HepG2 (cell line): ENCODE results near the gene ACTN3. TPM values are rescaled to one million over a fixed set of nuclear protein-coding genes. Genes with fewer than 3 reads are reported as not detected.

ENCODE experiments used
- NFKB2 ChIP-seq: sonication (generic); formaldehyde crosslinking; IDR thresholded peaks from 2 replicates; pipeline ENCODE4 v1.4.0; 2020; ENCODE audit warnings: missing genetic modification reagents, borderline replicate concordance
- RFX3 ChIP-seq: IDR thresholded peaks from 2 replicates; pipeline ENCODE4 v1.6.1; 2016; ENCODE audit warnings: missing biosample characterization, missing genetic modification reagents
- SIN3A ChIP-seq: IDR thresholded peaks from 2 replicates; pipeline ENCODE4 v1.6.1; 2011; ENCODE audit warnings: low read depth, mild to moderate bottlenecking, control low read depth, low read length, borderline replicate concordance
- ZBTB3 ChIP-seq: sonication (generic); formaldehyde crosslinking; IDR thresholded peaks from 2 replicates; pipeline ENCODE4 v1.4.0; 2020; ENCODE audit warnings: low read depth, mild to moderate bottlenecking, moderate library complexity, missing genetic modification reagents, borderline replicate concordance
- ZBTB34 ChIP-seq: sonication (generic); formaldehyde crosslinking; IDR thresholded peaks from 2 replicates; pipeline ENCODE4 v1.8.0; 2022; ENCODE audit warnings: mild to moderate bottlenecking, missing genetic modification reagents
- ZFP90 ChIP-seq: sonication (generic); formaldehyde crosslinking; IDR thresholded peaks from 2 replicates; pipeline ENCODE4 v1.8.0; 2022; ENCODE audit warnings: missing genetic modification reagents, mild to moderate bottlenecking, inconsistent platforms, borderline replicate concordance
- ZNF276 ChIP-seq: sonication (generic); formaldehyde crosslinking; IDR thresholded peaks from 2 replicates; pipeline ENCODE4 v1.4.0; 2020; ENCODE audit warnings: mild to moderate bottlenecking, low read depth, missing genetic modification reagents
- ZNF280D ChIP-seq: sonication (generic); formaldehyde crosslinking; IDR thresholded peaks from 2 replicates; pipeline ENCODE4 v1.5.1; 2020; ENCODE audit warnings: mild to moderate bottlenecking, missing genetic modification reagents
- ZNF44 ChIP-seq: sonication (generic); formaldehyde crosslinking; IDR thresholded peaks from 2 replicates; pipeline ENCODE4 v1.5.1; 2020; ENCODE audit warnings: mild to moderate bottlenecking, missing genetic modification reagents
- ZNF674 ChIP-seq: sonication (generic); formaldehyde crosslinking; IDR thresholded peaks from 2 replicates; pipeline ENCODE4 v1.5.0; 2020; ENCODE audit warnings: low read depth, mild to moderate bottlenecking, missing genetic modification reagents
- ZNF687 ChIP-seq: sonication (generic); formaldehyde crosslinking; IDR thresholded peaks from 2 replicates; pipeline ENCODE4 v1.5.1; 2020; ENCODE audit warnings: mild to moderate bottlenecking, missing genetic modification reagents, moderate library complexity
- ZNF737 ChIP-seq: sonication (generic); formaldehyde crosslinking; IDR thresholded peaks from 2 replicates; pipeline ENCODE4 v1.5.0; 2020; ENCODE audit warnings: missing genetic modification reagents, mild to moderate bottlenecking, borderline replicate concordance
- polyA plus RNA-seq, 8 experiments: library from polyadenylated mRNA; depleted of rRNA in 3 of 8; stranded (reverse) in 7 of 8; unstranded in 1 of 8; fragments of >200 nt; fragmentation: Illumina TruSeq in 4 of 8; extraction: Trizol in 4 of 8; gene quantifications; 2 replicates each; pipeline versions ENCODE4 v1.2.1 to v1.2.3, GENCODE V29; 2011 to 2016; ENCODE audit warnings: low read depth in 4 of 8, missing spikeins in 1 of 8, mixed read lengths in 1 of 8; ENCODE audit not compliant: insufficient read depth in 1 of 8
- total RNA-seq, 5 experiments: library from RNA; depleted of rRNA; stranded (reverse); fragments of >200 nt; fragmentation: Illumina TruSeq; extraction: Trizol; gene quantifications; 2 replicates each; pipeline ENCODE4 v1.2.3, GENCODE V29; 2016; ENCODE audit warnings: low read depth in 1 of 5
- TF ChIP-seq, protein P1 (sequence below): IDR thresholded peaks from 2 replicates; pipeline ENCODE4 v1.4.0; 2020; ENCODE audit warnings: mild to moderate bottlenecking, missing genetic modification reagents

The ACTN3 gene
- total and polyA plus RNA-seq, 2 of the 13 experiments (the other 11 are each of a cell fraction or from before 2014, with no cell fraction given), result 0.04 to 0.09 TPM

DNA sequence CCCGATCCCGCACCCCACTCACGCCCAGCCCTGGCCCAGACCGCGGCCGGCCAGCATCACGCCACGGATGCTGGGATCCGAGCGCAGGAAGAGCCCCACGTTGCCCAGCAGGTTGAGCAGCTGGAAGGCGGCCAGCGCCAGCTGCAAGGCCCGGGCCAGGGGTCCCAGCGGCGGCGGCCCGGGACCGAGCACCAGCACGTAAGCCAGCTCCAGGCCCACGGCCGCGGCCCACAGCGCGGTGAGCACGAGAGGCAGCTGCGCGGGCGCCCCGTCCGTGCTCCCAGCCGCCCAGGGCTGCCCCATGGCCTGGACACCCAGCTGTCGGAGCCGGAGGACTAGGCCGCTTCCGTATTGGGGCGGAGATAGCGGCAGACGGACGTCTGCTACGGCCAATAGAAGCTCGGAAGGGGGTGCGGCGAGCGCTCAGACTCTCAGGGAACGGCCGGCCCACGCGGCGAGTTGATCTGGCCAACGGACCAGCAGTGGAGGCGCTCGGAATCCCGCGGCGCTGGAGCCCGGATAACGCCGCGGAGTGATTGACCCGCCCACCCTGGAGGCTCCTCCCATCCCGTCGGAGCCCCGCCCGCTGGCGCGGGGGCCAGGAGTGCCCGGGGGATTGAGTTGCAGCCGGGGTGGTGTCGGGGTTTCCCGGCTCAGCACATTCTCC is 869 bp upstream of the ACTN3 start, which contains the start of gene ZDHHC24 (continued):
- TF ChIP-seq ZNF687, result peak; percentile 79
- no peak for TF ChIP-seq ZNF280D (CRISPR knock-in tag)
- TF ChIP-seq ZBTB3 (CRISPR knock-in tag), result no peak
- no peak for TF ChIP-seq ZBTB34
- no peak for TF ChIP-seq ZNF674
- no peak for TF ChIP-seq ZFP90
- no peak for TF ChIP-seq ZNF276 (CRISPR knock-in tag)
- TF ChIP-seq, protein P1, sequence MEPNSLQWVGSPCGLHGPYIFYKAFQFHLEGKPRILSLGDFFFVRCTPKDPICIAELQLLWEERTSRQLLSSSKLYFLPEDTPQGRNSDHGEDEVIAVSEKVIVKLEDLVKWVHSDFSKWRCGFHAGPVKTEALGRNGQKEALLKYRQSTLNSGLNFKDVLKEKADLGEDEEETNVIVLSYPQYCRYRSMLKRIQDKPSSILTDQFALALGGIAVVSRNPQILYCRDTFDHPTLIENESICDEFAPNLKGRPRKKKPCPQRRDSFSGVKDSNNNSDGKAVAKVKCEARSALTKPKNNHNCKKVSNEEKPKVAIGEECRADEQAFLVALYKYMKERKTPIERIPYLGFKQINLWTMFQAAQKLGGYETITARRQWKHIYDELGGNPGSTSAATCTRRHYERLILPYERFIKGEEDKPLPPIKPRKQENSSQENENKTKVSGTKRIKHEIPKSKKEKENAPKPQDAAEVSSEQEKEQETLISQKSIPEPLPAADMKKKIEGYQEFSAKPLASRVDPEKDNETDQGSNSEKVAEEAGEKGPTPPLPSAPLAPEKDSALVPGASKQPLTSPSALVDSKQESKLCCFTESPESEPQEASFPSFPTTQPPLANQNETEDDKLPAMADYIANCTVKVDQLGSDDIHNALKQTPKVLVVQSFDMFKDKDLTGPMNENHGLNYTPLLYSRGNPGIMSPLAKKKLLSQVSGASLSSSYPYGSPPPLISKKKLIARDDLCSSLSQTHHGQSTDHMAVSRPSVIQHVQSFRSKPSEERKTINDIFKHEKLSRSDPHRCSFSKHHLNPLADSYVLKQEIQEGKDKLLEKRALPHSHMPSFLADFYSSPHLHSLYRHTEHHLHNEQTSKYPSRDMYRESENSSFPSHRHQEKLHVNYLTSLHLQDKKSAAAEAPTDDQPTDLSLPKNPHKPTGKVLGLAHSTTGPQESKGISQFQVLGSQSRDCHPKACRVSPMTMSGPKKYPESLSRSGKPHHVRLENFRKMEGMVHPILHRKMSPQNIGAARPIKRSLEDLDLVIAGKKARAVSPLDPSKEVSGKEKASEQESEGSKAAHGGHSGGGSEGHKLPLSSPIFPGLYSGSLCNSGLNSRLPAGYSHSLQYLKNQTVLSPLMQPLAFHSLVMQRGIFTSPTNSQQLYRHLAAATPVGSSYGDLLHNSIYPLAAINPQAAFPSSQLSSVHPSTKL (CRISPR knock-in tag), result peak; percentile 44; the same call in 1 of the 2 replicates
- no peak for TF ChIP-seq ZNF44
- no peak for TF ChIP-seq NFKB2 (CRISPR knock-in tag)
- TF ChIP-seq RFX3 (CRISPR knock-in tag), result no peak
- no peak for TF ChIP-seq ZNF737 (CRISPR knock-in tag)
- TF ChIP-seq SIN3A, result peak; percentile 88
